ENCODE measurements around the gene LYG1. TPM values are rescaled to one million over a fixed set of nuclear protein-coding genes. Genes with fewer than 3 reads are reported as not detected.
A peak's percentile ranks its signal among the peaks of the same experiment; 100 is the strongest.

LYG1 gene
- total and polyA plus RNA-seq, 4 donors = 0.80 to 2.7 (median 1.0) TPM

- WGBS, 2 donors = 98% methylated on average over 2 of the region's 2 CpGs
- H3K9me3 ChIP-seq (ENCODE audit: control insufficient read depth in 4 of 4, insufficient read depth in 3 of 4, low read length in 3 of 4) = no peaks in the 10 kb centered on the region
- H3K36me3 ChIP-seq (ENCODE audit: control insufficient read depth in 4 of 4, insufficient read depth in 4 of 4, low read length in 4 of 4) = no peaks in the 10 kb centered on the region
- no peak overlapping the region for H3K9ac ChIP-seq (ENCODE audit: insufficient read depth in 1 of 2, low read length in 2 of 2)
- H3K4me1 ChIP-seq (ENCODE audit: control insufficient read depth in 5 of 5, insufficient read depth in 5 of 5, low read length in 5 of 5) = peaks cover 0 to 12% (median 3%) of the 10 kb centered on the region in 5 donors
- no peak for ATAC-seq (ENCODE audit: insufficient read depth, low FRiP score)
- H3K27ac ChIP-seq (ENCODE audit: low read depth in 1 of 2, low read length in 1 of 2) = no peak overlapping the region
- H3K4me3 ChIP-seq = no peak overlapping the region
- no peaks in the 10 kb centered on the region for H3K27me3 ChIP-seq (ENCODE audit: control insufficient read depth in 3 of 3, insufficient read depth in 3 of 3, low read length in 2 of 3)
- TF ChIP-seq CTCF (IDR thresholded peaks at IDR 0.05; ENCODE audit: control extremely low read depth, extremely low read depth) = no peak
- no peak for DNase-seq
Measured at GRCh38 chr2:99342536-99342935, 41.5 kb upstream of the LYG1 start.

GRCh38 chr2:99340669-99341236 is 39.8 kb upstream of the LYG1 start:
- no peak overlapping the region for H3K9ac ChIP-seq (ENCODE audit: insufficient read depth in 1 of 2, low read length in 2 of 2)
- no peak overlapping the region for H3K27ac ChIP-seq (ENCODE audit: low read depth in 1 of 2, low read length in 1 of 2)
- H3K4me3 ChIP-seq = no peak overlapping the region
- TF ChIP-seq CTCF (IDR thresholded peaks at IDR 0.05; ENCODE audit: control extremely low read depth, extremely low read depth) = no peak
- no peaks in the 10 kb centered on the region for H3K27me3 ChIP-seq (ENCODE audit: control insufficient read depth in 3 of 3, insufficient read depth in 3 of 3, low read length in 2 of 3)
- H3K9me3 ChIP-seq (ENCODE audit: control insufficient read depth in 4 of 4, insufficient read depth in 3 of 4, low read length in 3 of 4) = no peaks in the 10 kb centered on the region
- peaks cover 0 to 15% (median 3%) of the 10 kb centered on the region in 5 donors for H3K4me1 ChIP-seq (ENCODE audit: control insufficient read depth in 5 of 5, insufficient read depth in 5 of 5, low read length in 5 of 5)
- WGBS, 2 donors = 86 to 93% methylated on average over 8 of the region's 8 CpGs
- DNase-seq = no peak
- no peak for ATAC-seq (ENCODE audit: insufficient read depth, low FRiP score)
- H3K36me3 ChIP-seq (ENCODE audit: control insufficient read depth in 4 of 4, insufficient read depth in 4 of 4, low read length in 4 of 4) = no peaks in the 10 kb centered on the region

GRCh38 chr2:99338029-99338585 is 37.1 kb upstream of the LYG1 start:
- Histone ChIP-seq H3K27ac (ENCODE audit: low read depth in 1 of 2, low read length in 1 of 2) (peak overlapping the region; percentile 92 to 93), H3K27me3 (ENCODE audit: control insufficient read depth in 3 of 3, insufficient read depth in 3 of 3, low read length in 2 of 3) (no peaks in the 10 kb centered on the region), H3K9ac (ENCODE audit: insufficient read depth in 1 of 2, low read length in 2 of 2) (peak overlapping the region; percentile 76 to 83), H3K4me3 (peak overlapping the region; percentile 68), H3K4me1 (ENCODE audit: control insufficient read depth in 5 of 5, insufficient read depth in 5 of 5, low read length in 5 of 5) (peaks cover 3 to 22% (median 5%) of the 10 kb centered on the region in 5 donors), H3K9me3 (ENCODE audit: control insufficient read depth in 4 of 4, insufficient read depth in 3 of 4, low read length in 3 of 4) (no peaks in the 10 kb centered on the region), H3K36me3 (ENCODE audit: control insufficient read depth in 4 of 4, insufficient read depth in 4 of 4, low read length in 4 of 4) (no peaks in the 10 kb centered on the region)
- peak in 2 of 3 donors; percentile 23 to 33 for DNase-seq
- no peak for ATAC-seq (ENCODE audit: insufficient read depth, low FRiP score)
- 3% methylated on average over 17 of the region's 17 CpGs for WGBS, 2 donors
- TF ChIP-seq CTCF (IDR thresholded peaks at IDR 0.05; ENCODE audit: control extremely low read depth, extremely low read depth) = no peak

Data from lung (tissue), 12 donors.